ENCODE data around the gene NKAIN2.
"Not testable (repeated sequence)": the region's sequence is repeated elsewhere in the genome, so short reads cannot be mapped to it uniquely, and the experiment has no call there.

Gene NKAIN2

DNA sequence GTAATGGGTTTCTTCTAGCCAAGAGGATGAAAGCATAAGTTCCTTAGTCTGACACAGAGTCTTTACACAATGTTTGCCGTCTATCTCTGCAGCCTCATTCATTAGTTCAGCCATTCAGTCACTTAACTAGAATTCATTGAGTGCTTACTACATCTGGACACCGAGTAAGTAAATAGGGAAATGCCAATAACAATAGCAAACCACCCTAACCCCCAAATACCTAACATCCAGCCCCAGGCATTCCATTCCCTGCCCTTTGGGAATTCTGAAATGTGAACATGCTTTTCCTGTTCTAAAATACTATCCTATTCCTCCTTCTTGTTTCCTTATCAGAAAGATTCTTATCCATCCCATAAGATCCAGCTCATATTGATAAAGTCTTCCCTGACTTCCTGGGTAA is 881.0 kb downstream of the NKAIN2 start:
- DNase-seq (ENCODE audit: low read depth in 2 of 2) = no peak

GRCh38 chr6:124688369-124688768 is 884.7 kb downstream of the NKAIN2 start:
- no peak for DNase-seq (ENCODE audit: low read depth in 2 of 2)

GRCh38 chr6:124694139-124694705 is 890.6 kb downstream of the NKAIN2 start:
- DNase-seq (ENCODE audit: low read depth in 2 of 2) = no peak

GRCh38 chr6:124699038-124699437 is 895.4 kb downstream of the NKAIN2 start:
- no peak for DNase-seq (ENCODE audit: low read depth in 2 of 2)

- no peak for DNase-seq (ENCODE audit: low read depth in 2 of 2)
Observed at GRCh38 chr6:124703541-124703940, 899.9 kb downstream of the NKAIN2 start.

GRCh38 chr6:124712532-124712931 is 908.9 kb downstream of the NKAIN2 start:
- not testable (repeated sequence) for DNase-seq (ENCODE audit: low read depth in 2 of 2)

DNA sequence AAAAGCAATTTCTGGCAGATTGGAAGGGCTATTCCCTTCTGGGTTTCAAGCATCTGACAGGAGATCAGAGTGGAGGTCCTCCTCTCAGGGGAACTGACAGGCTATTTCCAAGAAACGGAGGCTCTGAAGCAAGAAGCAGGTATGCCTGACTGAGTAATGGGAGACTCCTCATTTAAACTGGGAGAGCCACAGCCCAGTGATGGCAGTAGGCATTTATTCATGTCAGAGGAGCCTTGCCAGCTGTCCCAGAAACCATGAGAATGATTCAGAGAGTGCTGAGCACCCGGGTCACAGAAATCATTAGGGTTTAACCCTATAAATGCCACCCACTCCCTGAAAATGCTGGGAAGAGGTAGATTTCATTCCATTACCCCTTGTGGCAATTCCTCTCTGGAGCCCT is 911.1 kb downstream of the NKAIN2 start:
- DNase-seq (ENCODE audit: low read depth in 2 of 2) = no peak

GRCh38 chr6:124719913-124720312 is 916.2 kb downstream of the NKAIN2 start:
- no peak for DNase-seq (ENCODE audit: low read depth in 2 of 2)

DNA sequence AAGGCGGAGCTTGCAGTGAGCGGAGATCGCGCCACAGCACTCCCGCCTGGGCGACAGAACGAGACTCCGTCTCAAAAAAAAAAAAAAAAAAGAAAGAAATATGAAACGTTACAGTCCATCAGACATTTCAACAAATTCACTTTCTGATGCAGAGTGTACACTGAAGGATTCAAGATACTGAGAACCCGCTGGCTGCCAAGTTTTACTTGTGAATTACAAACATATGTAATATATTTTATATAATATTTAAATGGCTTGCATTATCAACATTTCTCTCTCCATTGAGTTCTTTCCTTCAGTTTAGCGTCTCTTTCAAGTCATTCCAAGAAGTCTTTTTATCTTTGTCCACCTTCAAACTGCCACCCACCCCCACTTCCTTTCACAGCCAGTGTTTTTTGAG is 917.7 kb downstream of the NKAIN2 start:
- DNase-seq (ENCODE audit: low read depth in 2 of 2) = no peak

GRCh38 chr6:124722141-124722878 is 918.6 kb downstream of the NKAIN2 start:
- DNase-seq (ENCODE audit: low read depth in 2 of 2) = no peak

DNA sequence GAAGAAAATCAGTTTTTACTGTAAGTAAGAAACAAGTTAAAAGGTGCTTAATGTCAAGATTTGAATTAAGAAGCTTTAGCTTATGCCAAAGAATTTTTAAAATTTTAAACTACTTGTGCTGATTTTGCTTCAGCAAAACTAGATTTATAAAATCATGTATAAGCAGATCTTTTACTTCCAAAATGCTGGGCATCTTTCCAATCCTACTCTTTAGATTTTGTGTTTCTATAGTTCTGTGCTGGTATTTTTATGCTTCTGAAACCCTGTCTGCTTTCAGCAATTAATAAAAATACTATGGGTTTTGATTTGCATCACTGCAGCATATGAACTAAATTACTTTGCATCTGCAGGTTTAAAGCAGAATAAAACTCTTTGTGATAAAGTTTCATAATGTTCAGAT is 920.0 kb downstream of the NKAIN2 start:
- DNase-seq (ENCODE audit: low read depth in 2 of 2) = no peak

- not testable (repeated sequence) for DNase-seq (ENCODE audit: low read depth in 2 of 2)
Observed at GRCh38 chr6:124737804-124738203, 934.1 kb downstream of the NKAIN2 start.

- DNase-seq (ENCODE audit: low read depth in 2 of 2) = no peak
Observed at GRCh38 chr6:124738482-124738881, 934.8 kb downstream of the NKAIN2 start.

DNA sequence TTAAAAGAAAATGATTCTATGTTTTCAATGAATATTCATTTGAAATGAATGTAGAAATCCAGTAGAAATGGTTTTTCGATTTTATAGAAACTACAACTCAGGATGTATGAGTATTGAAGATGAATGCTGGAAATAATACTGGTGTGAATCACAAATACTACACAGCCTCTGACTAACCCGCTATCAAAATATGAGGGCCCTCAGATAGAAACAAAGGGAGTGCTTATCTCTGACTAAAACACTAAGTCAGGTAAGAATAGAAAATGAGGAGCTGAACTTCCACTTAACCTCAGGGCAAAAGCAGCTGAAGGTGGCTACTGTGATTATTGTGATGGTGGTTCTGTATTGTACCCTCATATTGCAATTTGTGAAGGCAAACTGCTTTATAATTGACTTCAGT is 937.7 kb downstream of the NKAIN2 start:
- no peak for DNase-seq (ENCODE audit: low read depth in 2 of 2)

GRCh38 chr6:124742971-124743370 is 939.3 kb downstream of the NKAIN2 start:
- DNase-seq (ENCODE audit: low read depth in 2 of 2) = no peak

DNA sequence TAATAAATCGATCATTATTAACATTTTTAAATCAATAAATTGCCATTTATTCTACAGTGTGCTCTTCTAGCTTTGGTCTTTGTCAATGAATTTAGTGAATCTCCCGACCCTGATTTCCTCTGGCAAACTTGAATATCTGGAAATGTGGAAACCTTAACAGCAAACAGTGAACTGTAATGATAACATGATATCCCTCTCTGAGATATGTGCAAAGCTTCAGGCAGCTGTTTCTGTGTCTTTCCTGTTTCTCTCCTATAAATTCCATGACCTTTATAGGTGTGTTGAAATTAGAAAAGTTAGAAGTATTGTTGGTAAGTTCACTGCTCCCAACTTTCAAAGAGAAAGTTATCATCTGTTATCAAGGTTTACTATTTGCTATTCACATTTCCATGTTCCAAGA is 939.8 kb downstream of the NKAIN2 start:
- no peak for DNase-seq (ENCODE audit: low read depth in 2 of 2)

- DNase-seq (ENCODE audit: low read depth in 2 of 2) = no peak
Observed at GRCh38 chr6:124747349-124747748, 943.7 kb downstream of the NKAIN2 start.

DNA sequence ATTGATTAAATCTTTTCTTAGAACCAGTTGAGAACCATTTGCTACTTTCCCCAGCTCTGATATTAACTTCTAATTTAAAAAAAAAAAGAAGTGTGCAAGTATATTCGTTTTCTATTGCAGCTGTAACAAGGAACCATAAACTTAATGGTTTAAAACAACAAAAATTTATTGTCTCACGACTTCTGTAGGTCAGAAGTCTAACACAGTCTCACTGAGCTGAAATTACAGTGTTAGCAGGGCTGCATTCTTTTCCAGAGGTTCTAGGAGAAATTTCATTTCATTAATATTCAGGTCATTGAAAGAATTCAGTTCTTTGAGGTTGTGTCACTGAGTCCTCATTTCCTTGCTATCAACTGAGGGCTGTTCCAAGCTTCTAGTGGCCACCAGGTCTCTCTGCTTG is 945.1 kb downstream of the NKAIN2 start:
- DNase-seq (ENCODE audit: low read depth in 2 of 2) = no peak

DNA sequence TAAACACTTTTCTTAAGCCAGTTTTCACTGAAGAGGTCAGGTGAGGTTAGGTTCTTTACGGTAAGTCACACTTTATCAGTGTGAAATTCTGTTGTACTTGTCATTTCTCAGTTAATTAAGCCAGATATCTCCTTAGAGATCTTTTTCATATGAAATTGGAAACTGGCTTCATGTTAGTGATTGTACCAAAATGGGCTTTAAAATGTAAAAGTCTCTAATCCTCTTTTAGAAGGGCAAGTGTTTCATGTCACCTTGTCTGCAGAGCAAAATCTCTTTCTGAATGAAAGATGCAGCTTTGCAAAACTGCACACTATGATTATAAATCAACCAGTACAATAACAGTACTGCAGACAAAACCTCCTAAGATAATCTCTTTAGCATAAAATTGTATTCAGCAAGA is 949.3 kb downstream of the NKAIN2 start:
- DNase-seq (ENCODE audit: low read depth in 2 of 2) = no peak

GRCh38 chr6:124753562-124754105 is 950.0 kb downstream of the NKAIN2 start:
- DNase-seq (ENCODE audit: low read depth in 2 of 2) = no peak

- DNase-seq (ENCODE audit: low read depth in 2 of 2) = no peak
Observed at GRCh38 chr6:124755321-124755720, 951.7 kb downstream of the NKAIN2 start.

DNA sequence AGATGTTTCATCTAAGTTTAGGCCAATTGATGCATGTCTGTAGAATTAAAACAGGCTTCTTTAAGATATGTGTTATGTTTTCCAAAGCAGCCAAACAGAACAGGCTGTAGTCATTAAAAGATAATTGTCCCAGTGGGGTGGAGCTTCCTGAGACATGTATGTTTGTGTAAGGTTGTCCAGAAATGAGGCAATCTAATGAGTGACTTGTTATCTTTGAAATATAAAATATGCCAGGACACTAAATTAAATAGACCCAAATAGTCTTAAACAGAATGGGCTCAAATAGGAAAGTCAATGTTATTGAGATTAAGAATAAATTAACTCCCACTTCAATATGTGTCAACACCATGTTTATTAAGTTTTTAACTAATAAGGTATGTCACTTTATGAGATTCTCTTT is 953.9 kb downstream of the NKAIN2 start:
- DNase-seq (ENCODE audit: low read depth in 2 of 2) = no peak

- no peak for DNase-seq (ENCODE audit: low read depth in 2 of 2)
Observed at GRCh38 chr6:124758663-124759062, 955.0 kb downstream of the NKAIN2 start.

Data from stimulated activated CD4-positive, alpha-beta T cell treated with anti-CD3 and anti-CD28 coated beads, Interleukin-4, amount 100 ng/mL, for 48 hours (primary cell).